Nephron (organoid): ENCODE data around the gene ABHD5.
A peak's percentile ranks its signal among the peaks of the same experiment; 100 is the strongest.

Experiments
- H3K27ac Mint-ChIP-seq, 3 experiments: 2 replicates each; pipeline ENCODE4 v1.8.0; 2020; ENCODE audit warnings: mixed read lengths in 3 of 3, mild to moderate bottlenecking in 2 of 3, moderate library complexity in 1 of 3
- H3K27me3 Mint-ChIP-seq: 2 replicates; pipeline ENCODE4 v1.8.0; 2021; ENCODE audit warnings: low read depth, mild to moderate bottlenecking, moderate library complexity, mixed read lengths
- H3K36me3 Mint-ChIP-seq: 2 replicates; pipeline ENCODE4 v1.8.0; 2020; ENCODE audit warnings: low read depth, mixed read lengths
- H3K4me1 Mint-ChIP-seq: 2 replicates; pipeline ENCODE4 v1.8.0; 2020; ENCODE audit warnings: mixed read lengths
- H3K4me3 Mint-ChIP-seq, 3 experiments: 2 replicates each; pipeline ENCODE4 v1.8.0; 2020; ENCODE audit warnings: mild to moderate bottlenecking in 3 of 3, mixed read lengths in 3 of 3, moderate library complexity in 2 of 3
- H3K9me3 Mint-ChIP-seq: 2 replicates; pipeline ENCODE4 v1.8.0; 2020; ENCODE audit warnings: mixed read lengths
- TF ChIP-seq, protein P1 (sequence below), 3 experiments: fragments of 200-600 bp; sonication (generic); IDR thresholded peaks; one replicate each; pipeline ENCODE4 v1.5.0; 2021; ENCODE audit warnings: antibody characterized with exemption in 3 of 3; ENCODE audit not compliant: unreplicated experiment in 3 of 3

Gene ABHD5

GRCh38 chr3:43689766-43690399 lies 855 bp upstream of the ABHD5 start:
- no peaks in the 10 kb centered on the region for H3K36me3 Mint-ChIP-seq
- TF ChIP-seq, protein P1, sequence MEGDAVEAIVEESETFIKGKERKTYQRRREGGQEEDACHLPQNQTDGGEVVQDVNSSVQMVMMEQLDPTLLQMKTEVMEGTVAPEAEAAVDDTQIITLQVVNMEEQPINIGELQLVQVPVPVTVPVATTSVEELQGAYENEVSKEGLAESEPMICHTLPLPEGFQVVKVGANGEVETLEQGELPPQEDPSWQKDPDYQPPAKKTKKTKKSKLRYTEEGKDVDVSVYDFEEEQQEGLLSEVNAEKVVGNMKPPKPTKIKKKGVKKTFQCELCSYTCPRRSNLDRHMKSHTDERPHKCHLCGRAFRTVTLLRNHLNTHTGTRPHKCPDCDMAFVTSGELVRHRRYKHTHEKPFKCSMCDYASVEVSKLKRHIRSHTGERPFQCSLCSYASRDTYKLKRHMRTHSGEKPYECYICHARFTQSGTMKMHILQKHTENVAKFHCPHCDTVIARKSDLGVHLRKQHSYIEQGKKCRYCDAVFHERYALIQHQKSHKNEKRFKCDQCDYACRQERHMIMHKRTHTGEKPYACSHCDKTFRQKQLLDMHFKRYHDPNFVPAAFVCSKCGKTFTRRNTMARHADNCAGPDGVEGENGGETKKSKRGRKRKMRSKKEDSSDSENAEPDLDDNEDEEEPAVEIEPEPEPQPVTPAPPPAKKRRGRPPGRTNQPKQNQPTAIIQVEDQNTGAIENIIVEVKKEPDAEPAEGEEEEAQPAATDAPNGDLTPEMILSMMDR (IDR thresholded peaks at IDR 0.05; ENCODE audit: unreplicated experiment in 3 of 3), result no peak
- H3K27ac Mint-ChIP-seq, result peak overlapping the region; percentile 90 to 96 (median 94)
- H3K27me3 Mint-ChIP-seq, result peaks cover 15% of the 10 kb centered on the region
- H3K4me3 Mint-ChIP-seq, result peak overlapping the region; percentile 90 to 98 (median 96)
- H3K4me1 Mint-ChIP-seq, result peaks cover 20% of the 10 kb centered on the region
- no peaks in the 10 kb centered on the region for H3K9me3 Mint-ChIP-seq

GRCh38 chr3:43691120-43691995 lies 620 bp downstream of the ABHD5 start:
- Mint-ChIP-seq H3K27ac (peak overlapping the region; percentile 90 to 96 (median 94)), H3K4me1 (peaks cover 20% of the 10 kb centered on the region), H3K27me3 (peaks cover 12% of the 10 kb centered on the region)

GRCh38 chr3:43692085-43692855 lies 1.5 kb downstream of the ABHD5 start:
- peak overlapping the region in 1 of 3 experiments; percentile 70 for H3K27ac Mint-ChIP-seq
- peak overlapping the region; percentile 75 to 87 (median 85) for H3K4me3 Mint-ChIP-seq
- TF ChIP-seq, protein P1 (IDR thresholded peaks at IDR 0.05; ENCODE audit: unreplicated experiment in 3 of 3), result no peak
- no peaks in the 10 kb centered on the region for H3K36me3 Mint-ChIP-seq
- H3K27me3 Mint-ChIP-seq, result peaks cover 12% of the 10 kb centered on the region
- H3K4me1 Mint-ChIP-seq, result peaks cover 20% of the 10 kb centered on the region
- H3K9me3 Mint-ChIP-seq, result no peaks in the 10 kb centered on the region

More at GRCh38 chr3:43691120-43691995, 620 bp downstream of the ABHD5 start:
- Mint-ChIP-seq H3K36me3 (no peaks in the 10 kb centered on the region), H3K4me3 (peak overlapping the region; percentile 85 to 96 (median 90)), H3K9me3 (no peaks in the 10 kb centered on the region)
- TF ChIP-seq, protein P1 (IDR thresholded peaks at IDR 0.05; ENCODE audit: unreplicated experiment in 3 of 3), result peak in 1 of 3 experiments; percentile 31

DNA sequence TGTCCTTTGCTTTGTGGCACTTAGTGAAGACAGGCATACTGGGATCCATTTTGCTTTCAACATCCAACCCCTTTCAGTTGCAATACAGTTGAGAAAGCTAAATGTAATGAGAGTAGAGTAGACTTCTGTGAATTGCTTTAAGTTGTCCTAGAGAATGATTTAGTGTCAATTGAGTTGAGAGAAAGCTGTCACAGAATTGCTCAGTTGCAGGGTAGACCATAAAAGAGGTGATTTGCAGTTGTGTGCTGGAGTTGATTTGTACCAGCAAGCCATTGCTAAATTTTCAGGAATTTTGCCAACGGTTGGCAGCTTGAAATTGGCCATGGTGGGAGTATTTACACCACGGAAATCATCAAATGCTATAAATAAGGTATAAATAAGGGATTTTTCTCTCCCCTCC lies 2.2 kb downstream of the ABHD5 start:
- H3K27me3 Mint-ChIP-seq, result peaks cover 12% of the 10 kb centered on the region
- H3K27ac Mint-ChIP-seq, result no peak overlapping the region
- H3K4me3 Mint-ChIP-seq, result peak overlapping the region; percentile 75 to 87 (median 85)

GRCh38 chr3:43693594-43693993 lies 2.9 kb downstream of the ABHD5 start:
- Mint-ChIP-seq H3K36me3 (no peaks in the 10 kb centered on the region), H3K27me3 (peaks cover 12% of the 10 kb centered on the region), H3K4me1 (peaks cover 20% of the 10 kb centered on the region), H3K4me3 (peak overlapping the region; percentile 30 to 76 (median 66)), H3K27ac (no peak overlapping the region), H3K9me3 (no peaks in the 10 kb centered on the region)
- TF ChIP-seq, protein P1 (IDR thresholded peaks at IDR 0.05; ENCODE audit: unreplicated experiment in 3 of 3), result no peak

More for the DNA sequence above, 2.2 kb downstream of the ABHD5 start:
- no peaks in the 10 kb centered on the region for H3K9me3 Mint-ChIP-seq
- H3K36me3 Mint-ChIP-seq, result no peaks in the 10 kb centered on the region
- TF ChIP-seq, protein P1 (IDR thresholded peaks at IDR 0.05; ENCODE audit: unreplicated experiment in 3 of 3), result no peak
- H3K4me1 Mint-ChIP-seq, result peaks cover 20% of the 10 kb centered on the region
